OCI-LY3 (cell line): ENCODE measurements around the gene SMPDL3B.

ENCODE experiments used
- H2AFZ ChIP-seq: fragments of 200-600, 300-600 bp; shearing (Covaris generic); 2 replicates; pipeline ENCODE4 v1.6.0; 2014; ENCODE audit warnings: antibody characterized with exemption, low read depth, low read length
- H3K27ac ChIP-seq: fragments of 200-600, 300-600 bp; sonication (generic); 2 replicates; pipeline ENCODE4 v1.5.1; 2014; ENCODE audit warnings: mild to moderate bottlenecking, low read length, moderate library complexity, mixed read lengths
- H3K27me3 ChIP-seq: fragments of 200-600, 300-600 bp; sonication (generic); 2 replicates; pipeline ENCODE4 v1.6.1; 2014; ENCODE audit warnings: low read depth, low read length, mixed read lengths
- H3K36me3 ChIP-seq: fragments of 200-600, 300-600 bp; sonication (generic); replicated peaks from 2 replicates; pipeline ENCODE3; 2014; ENCODE audit warnings: low read depth, low read length, mixed read lengths
- H3K4me1 ChIP-seq: fragments of 300-600, 200-600 bp; sonication (generic); 2 replicates; pipeline ENCODE4 v1.6.1; 2014; ENCODE audit warnings: low read length, mixed read lengths
- H3K4me2 ChIP-seq: fragments of 200-600, 300-600 bp; sonication (generic); 2 replicates; pipeline ENCODE4 v1.6.1; 2014; ENCODE audit warnings: low read length, mixed read lengths
- H3K4me3 ChIP-seq: fragments of 300-600, 200-600 bp; sonication (generic); 2 replicates; pipeline ENCODE4 v1.5.1; 2014; ENCODE audit warnings: antibody characterized with exemption, mild to moderate bottlenecking, low read length, moderate library complexity
- H3K79me2 ChIP-seq: fragments of 300-600, 200-600 bp; shearing (Covaris generic); 2 replicates; pipeline ENCODE4 v1.6.1; 2014; ENCODE audit warnings: mild to moderate bottlenecking, low read length, mixed read lengths
- H3K9ac ChIP-seq: fragments of 300-600, 200-600 bp; shearing (Covaris generic); 2 replicates; pipeline ENCODE4 v1.6.0; 2014; ENCODE audit warnings: mild to moderate bottlenecking, low read length, moderate library complexity
- H3K9me3 ChIP-seq: fragments of 200-600, 300-600 bp; shearing (Covaris generic); 2 replicates; pipeline ENCODE4 v1.6.1; 2014; ENCODE audit warnings: low read length, mixed read lengths; ENCODE audit not compliant: insufficient read depth
- H4K20me1 ChIP-seq: fragments of 200-600, 300-600 bp; sonication (generic); 2 replicates; pipeline ENCODE4 v1.6.1; 2016; ENCODE audit warnings: low read length, mixed read lengths; ENCODE audit not compliant: insufficient read depth
- CTCF ChIP-seq: fragments of 200-600, 300-600 bp; sonication (generic); IDR thresholded peaks from 2 replicates; pipeline ENCODE4 v1.5.1; 2014; ENCODE audit warnings: antibody characterized with exemption, low read length, low read depth
- EZH2phosphoT487 ChIP-seq: fragments of 200-600 bp; shearing (Covaris generic); IDR thresholded peaks from 2 replicates; pipeline ENCODE4 v1.6.1; 2018; ENCODE audit warnings: antibody characterized with exemption, mixed run types, low read depth

SMPDL3B gene

GRCh38 chr1:27931759-27932158 lies 3.0 kb upstream of the SMPDL3B start:
- no peak overlapping the region for H2AFZ ChIP-seq
- TF ChIP-seq EZH2phosphoT487 (no peak), CTCF (no peak)

GRCh38 chr1:27935721-27936120 lies 921 bp downstream of the SMPDL3B start:
- Histone ChIP-seq H2AFZ (no peak overlapping the region), H3K4me3 (no peak overlapping the region), H3K4me2 (no peak overlapping the region)

More at GRCh38 chr1:27931759-27932158, 3.0 kb upstream of the SMPDL3B start:
- Histone ChIP-seq H3K27me3 (no peaks in the 10 kb centered on the region), H3K36me3 (no peaks in the 10 kb centered on the region), H3K9me3 (no peaks in the 10 kb centered on the region), H4K20me1 (no peaks in the 10 kb centered on the region), H3K4me3 (no peak overlapping the region), H3K9ac (no peak overlapping the region), H3K27ac (no peak overlapping the region), H3K79me2 (no peaks in the 10 kb centered on the region), H3K4me1 (peaks cover 9% of the 10 kb centered on the region), H3K4me2 (0 out of 2 replicates have a peak overlapping the region, but pooled peaks have one; percentile 18)

GRCh38 chr1:27936370-27936769 lies 1.6 kb downstream of the SMPDL3B start:
- H3K4me1 ChIP-seq = peaks cover 12% of the 10 kb centered on the region
- no peaks in the 10 kb centered on the region for H3K79me2 ChIP-seq
- no peaks in the 10 kb centered on the region for H3K9me3 ChIP-seq
- H3K4me2 ChIP-seq = no peak overlapping the region
- TF ChIP-seq CTCF (no peak), EZH2phosphoT487 (no peak)
- no peaks in the 10 kb centered on the region for H3K27me3 ChIP-seq
- H3K27ac ChIP-seq = no peak overlapping the region
- H3K36me3 ChIP-seq = no peaks in the 10 kb centered on the region
- no peak overlapping the region for H2AFZ ChIP-seq
- no peak overlapping the region for H3K4me3 ChIP-seq
- H3K9ac ChIP-seq = no peak overlapping the region
- no peaks in the 10 kb centered on the region for H4K20me1 ChIP-seq

More at GRCh38 chr1:27935721-27936120, 921 bp downstream of the SMPDL3B start:
- no peak overlapping the region for H3K27ac ChIP-seq
- no peaks in the 10 kb centered on the region for H3K36me3 ChIP-seq
- H3K27me3 ChIP-seq = no peaks in the 10 kb centered on the region
- no peaks in the 10 kb centered on the region for H3K79me2 ChIP-seq
- no peak overlapping the region for H3K9ac ChIP-seq
- no peaks in the 10 kb centered on the region for H4K20me1 ChIP-seq
- no peaks in the 10 kb centered on the region for H3K9me3 ChIP-seq
- peaks cover 12% of the 10 kb centered on the region for H3K4me1 ChIP-seq
- TF ChIP-seq EZH2phosphoT487 = no peak
- TF ChIP-seq CTCF = no peak

- Histone ChIP-seq H3K27ac (no peak overlapping the region), H3K9me3 (no peaks in the 10 kb centered on the region), H3K4me1 (peaks cover 4% of the 10 kb centered on the region; the same call in 1 of the 2 replicates), H3K4me2 (no peak overlapping the region), H3K79me2 (no peaks in the 10 kb centered on the region), H3K36me3 (no peaks in the 10 kb centered on the region), H3K4me3 (no peak overlapping the region), H2AFZ (no peak overlapping the region), H4K20me1 (no peaks in the 10 kb centered on the region), H3K27me3 (no peaks in the 10 kb centered on the region), H3K9ac (no peak overlapping the region)
- TF ChIP-seq EZH2phosphoT487 (no peak), CTCF (no peak)
Observed at GRCh38 chr1:27937524-27937836, 2.7 kb downstream of the SMPDL3B start.
